CD14-positive monocyte (primary cell): ENCODE results near the gene TSN. TPM values are rescaled to one million over a fixed set of nuclear protein-coding genes. Genes with fewer than 3 reads are reported as not detected.

Experiments used
- DNase-seq, 3 donors: peaks; one replicate each; pipeline ENCODE4 v3.0.0-alpha.2; 2011 to 2022
- H2AFZ ChIP-seq: 2 replicates; pipeline ENCODE4 v1.6.0; 2012; ENCODE audit warnings: mild to moderate bottlenecking, low read depth, low read length, inconsistent platforms; ENCODE audit not compliant: insufficient read depth, poor library complexity, severe bottlenecking
- H3K27ac ChIP-seq, 2 donors: 1 replicate in 1 of 2; 2 replicates in 1 of 2; pipeline ENCODE4 v1.5.1; 2012 to 2013; ENCODE audit warnings: low read length in 2 of 2, control low read depth in 1 of 2, inconsistent platforms in 1 of 2, low read depth in 1 of 2, mild to moderate bottlenecking in 1 of 2
- H3K27me3 ChIP-seq, 2 donors: one replicate each; pipeline versions ENCODE4 v1.6.0 to v1.6.1; 2011 to 2013; ENCODE audit warnings: low read length in 2 of 2; ENCODE audit not compliant: control insufficient read depth in 2 of 2, insufficient read depth in 2 of 2
- H3K36me3 ChIP-seq, 2 donors: replicated peaks in 1 of 2; 1 replicate in 1 of 2; 2 replicates in 1 of 2; pipeline versions ENCODE4 v1.5.1 to v1.6.1; 2012 to 2013; ENCODE audit warnings: low read length in 2 of 2, control low read depth in 1 of 2, inconsistent platforms in 1 of 2, mild to moderate bottlenecking in 1 of 2; ENCODE audit not compliant: insufficient read depth in 2 of 2, control insufficient read depth in 1 of 2
- H3K4me1 ChIP-seq, 2 donors: 1 replicate in 1 of 2; 2 replicates in 1 of 2; pipeline versions ENCODE4 v1.5.1 to v1.6.1; 2012 to 2013; ENCODE audit warnings: low read length in 2 of 2, control low read depth in 1 of 2, inconsistent platforms in 1 of 2, mild to moderate bottlenecking in 1 of 2, moderate library complexity in 1 of 2; ENCODE audit not compliant: insufficient read depth in 2 of 2, control insufficient read depth in 1 of 2
- H3K4me2 ChIP-seq: replicated peaks from 2 replicates; pipeline ENCODE3; 2012; ENCODE audit warnings: low read length, moderate library complexity, mild to moderate bottlenecking; ENCODE audit not compliant: poor library complexity, severe bottlenecking; ENCODE audit errors: extremely low read depth
- H3K4me3 ChIP-seq, 3 experiments: fragments of 200-600 bp in 1 of 3; sonication (generic) in 1 of 3; replicated peaks in 1 of 3; 1 replicate in 2 of 3; 2 replicates in 1 of 3; pipeline ENCODE4 v1.5.1; 2011 to 2013; ENCODE audit warnings: low read length in 3 of 3, mild to moderate bottlenecking in 3 of 3, control low read depth in 2 of 3, low read depth in 2 of 3, inconsistent platforms in 1 of 3, moderate library complexity in 1 of 3
- H3K79me2 ChIP-seq: 2 replicates; pipeline ENCODE4 v1.6.0; 2012; ENCODE audit warnings: mild to moderate bottlenecking, control low read depth, inconsistent platforms, low read length, moderate library complexity; ENCODE audit not compliant: insufficient read depth
- H3K9ac ChIP-seq: 2 replicates; pipeline ENCODE4 v1.6.0; 2017; ENCODE audit warnings: low read length, mild to moderate bottlenecking; ENCODE audit not compliant: insufficient read depth, poor library complexity, severe bottlenecking
- H3K9me3 ChIP-seq, 2 donors: replicated peaks in 1 of 2; 1 replicate in 1 of 2; 2 replicates in 1 of 2; pipeline versions ENCODE4 v1.5.1 to v1.6.1; 2012 to 2013; ENCODE audit warnings: low read length in 2 of 2, control low read depth in 1 of 2; ENCODE audit not compliant: control insufficient read depth in 1 of 2, insufficient read depth in 1 of 2
- H4K20me1 ChIP-seq: 2 replicates; pipeline ENCODE4 v1.6.0; 2012; ENCODE audit warnings: mild to moderate bottlenecking, low read length, control low read depth, moderate library complexity; ENCODE audit not compliant: insufficient read depth
- H3K27ac Mint-ChIP-seq, 7 donors: one replicate each; pipeline ENCODE4 v1.8.0; 2020; ENCODE audit warnings: mild to moderate bottlenecking in 7 of 7, mixed read lengths in 7 of 7, moderate library complexity in 6 of 7, inconsistent platforms in 2 of 7
- H3K27me3 Mint-ChIP-seq, 3 donors: one replicate each; pipeline ENCODE4 v1.8.0; 2021 to 2022; ENCODE audit warnings: low read depth in 3 of 3, mild to moderate bottlenecking in 3 of 3, mixed read lengths in 3 of 3, moderate library complexity in 3 of 3, inconsistent platforms in 1 of 3
- H3K36me3 Mint-ChIP-seq, 2 donors: one replicate each; pipeline ENCODE4 v1.8.0; 2020; ENCODE audit warnings: mixed read lengths in 2 of 2, inconsistent platforms in 1 of 2, mild to moderate bottlenecking in 1 of 2
- H3K4me1 Mint-ChIP-seq: one replicate; pipeline ENCODE4 v1.8.0; 2020; ENCODE audit warnings: mild to moderate bottlenecking, mixed read lengths
- H3K4me3 Mint-ChIP-seq, 2 donors: one replicate each; pipeline ENCODE4 v1.8.0; 2020; ENCODE audit warnings: mild to moderate bottlenecking in 2 of 2, mixed read lengths in 2 of 2, moderate library complexity in 1 of 2
- H3K9me3 Mint-ChIP-seq, 7 donors: one replicate each; pipeline ENCODE4 v1.8.0; 2020 to 2022; ENCODE audit warnings: mixed read lengths in 7 of 7, mild to moderate bottlenecking in 6 of 7, moderate library complexity in 6 of 7, inconsistent platforms in 2 of 7
- CTCF ChIP-seq: fragments of 200-600 bp; IDR thresholded peaks from one replicate; pipeline ENCODE4 v1.8.0; 2022; ENCODE audit warnings: antibody characterized with exemption, mild to moderate bottlenecking
- WGBS: methylation state at CpG from one replicate; pipeline ENCODE4 v1.1.5; 2013; ENCODE audit warnings: missing lambda C conversion rate; ENCODE audit not compliant: insufficient coverage; 5-methylcytosine and 5-hydroxymethylcytosine counted together
- intact Hi-C, 2 donors: fragments of 100-400 bp; cut with micrococcal nuclease; formaldehyde crosslinking; loops; one replicate each; pipeline versions ENCODE4 v1.15.0 to v1.15.1; 2023
- polyA plus RNA-seq, 3 donors: library from polyadenylated mRNA; depleted of rRNA in 1 of 3; unstranded in 2 of 3; stranded (reverse) in 1 of 3; fragments of 300-500 nt in 2 of 3; fragments of >200 nt in 1 of 3; fragmentation: Illumina TruSeq in 2 of 3; gene quantifications; 1 replicate in 2 of 3; 2 replicates in 1 of 3; pipeline ENCODE4 v1.2.3, GENCODE V29; 2012 to 2021

The TSN gene
- polyA plus RNA-seq, 3 donors = 12.2 to 66.5 (median 65.5) TPM

GRCh38 chr2:121791290-121791689 lies 35.8 kb downstream of the TSN start:
- Mint-ChIP-seq H3K9me3 (peaks cover 0 to 4% (median 1%) of the 10 kb centered on the region in 7 donors), H3K4me1 (no peaks in the 10 kb centered on the region), H3K27ac (no peak overlapping the region), H3K4me3 (no peak overlapping the region), H3K27me3 (peaks cover 1 to 3% (median 2%) of the 10 kb centered on the region in 3 donors), H3K36me3 (no peaks in the 10 kb centered on the region)
- Histone ChIP-seq H3K36me3 (no peaks in the 10 kb centered on the region), H3K9me3 (peaks cover 0 to 3% of the 10 kb centered on the region in 2 donors), H3K4me1 (no peaks in the 10 kb centered on the region), H3K9ac (no peak overlapping the region), H3K27ac (no peak overlapping the region), H3K79me2 (no peaks in the 10 kb centered on the region), H3K27me3 (no peaks in the 10 kb centered on the region), H4K20me1 (no peaks in the 10 kb centered on the region), H2AFZ (no peak overlapping the region), H3K4me2 (no peak overlapping the region), H3K4me3 (no peak overlapping the region)
- intact Hi-C loops = no loop called here
- no peak for TF ChIP-seq CTCF
- no peak for DNase-seq
- WGBS = no CpG with 5 or more reads among the region's 3 CpGs

GRCh38 chr2:121791801-121792221 lies 36.4 kb downstream of the TSN start:
- Mint-ChIP-seq H3K36me3 (no peaks in the 10 kb centered on the region), H3K4me3 (no peak overlapping the region), H3K4me1 (no peaks in the 10 kb centered on the region), H3K27me3 (peaks cover 1 to 2% (median 2%) of the 10 kb centered on the region in 3 donors), H3K9me3 (peaks cover 0 to 4% (median 1%) of the 10 kb centered on the region in 7 donors), H3K27ac (no peak overlapping the region)
- Histone ChIP-seq H4K20me1 (no peaks in the 10 kb centered on the region), H3K9me3 (peaks cover 0 to 3% of the 10 kb centered on the region in 2 donors), H2AFZ (no peak overlapping the region), H3K27ac (no peak overlapping the region), H3K27me3 (no peaks in the 10 kb centered on the region), H3K36me3 (no peaks in the 10 kb centered on the region), H3K4me3 (no peak overlapping the region), H3K4me2 (no peak overlapping the region), H3K4me1 (no peaks in the 10 kb centered on the region), H3K79me2 (no peaks in the 10 kb centered on the region), H3K9ac (no peak overlapping the region)
- DNase-seq = no peak
- 80% methylated on average over 6 of the region's 6 CpGs for WGBS
- no peak for TF ChIP-seq CTCF
- intact Hi-C loops = no loop called here
